ENCODE results near the gene MRPL12. TPM values are rescaled to one million over a fixed set of nuclear protein-coding genes. Genes with fewer than 3 reads are reported as not detected.
"Not testable (repeated sequence)": the region's sequence is repeated elsewhere in the genome, so short reads cannot be mapped to it uniquely, and the experiment has no call there.

The MRPL12 gene
- total RNA-seq, 1 experiment from 2014 or later = 139 TPM

DNA sequence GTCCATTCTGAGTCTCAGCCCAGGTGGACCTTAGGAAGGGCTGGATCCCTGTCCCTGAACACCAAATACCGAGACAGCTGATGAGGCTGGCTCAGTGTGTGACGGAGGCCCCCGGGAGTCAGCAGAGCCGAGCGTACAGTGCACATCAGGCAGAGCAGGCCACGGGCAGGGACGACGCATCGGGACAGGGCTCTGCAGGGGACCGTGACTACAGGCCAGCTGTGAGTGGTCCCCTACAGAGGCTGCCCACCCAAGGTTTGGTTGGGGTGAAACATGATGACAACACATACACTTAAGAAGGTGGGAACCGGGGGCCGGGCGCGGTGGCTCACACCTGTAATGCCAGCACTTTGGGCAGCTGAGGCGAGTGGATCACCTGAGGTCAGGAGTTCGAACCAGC lies 30.2 kb upstream of the MRPL12 start (continued):
- TF ChIP-seq ZNF317 (CRISPR knock-in tag; IDR thresholded peaks at IDR 0.05; ENCODE audit: borderline replicate concordance, low read depth) = no peak
- TF ChIP-seq, protein P1, sequence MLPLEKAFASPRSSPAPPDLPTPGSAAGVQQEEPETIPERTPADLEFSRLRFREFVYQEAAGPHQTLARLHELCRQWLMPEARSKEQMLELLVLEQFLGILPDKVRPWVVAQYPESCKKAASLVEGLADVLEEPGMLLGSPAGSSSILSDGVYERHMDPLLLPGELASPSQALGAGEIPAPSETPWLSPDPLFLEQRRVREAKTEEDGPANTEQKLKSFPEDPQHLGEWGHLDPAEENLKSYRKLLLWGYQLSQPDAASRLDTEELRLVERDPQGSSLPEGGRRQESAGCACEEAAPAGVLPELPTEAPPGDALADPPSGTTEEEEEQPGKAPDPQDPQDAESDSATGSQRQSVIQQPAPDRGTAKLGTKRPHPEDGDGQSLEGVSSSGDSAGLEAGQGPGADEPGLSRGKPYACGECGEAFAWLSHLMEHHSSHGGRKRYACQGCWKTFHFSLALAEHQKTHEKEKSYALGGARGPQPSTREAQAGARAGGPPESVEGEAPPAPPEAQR (CRISPR knock-in tag; IDR thresholded peaks at IDR 0.05) = no peak
- TF ChIP-seq HMGA2 (CRISPR knock-in tag; IDR thresholded peaks at IDR 0.05) = no peak
- TF ChIP-seq CREB1 (CRISPR knock-in tag; IDR thresholded peaks at IDR 0.05) = no peak

DNA sequence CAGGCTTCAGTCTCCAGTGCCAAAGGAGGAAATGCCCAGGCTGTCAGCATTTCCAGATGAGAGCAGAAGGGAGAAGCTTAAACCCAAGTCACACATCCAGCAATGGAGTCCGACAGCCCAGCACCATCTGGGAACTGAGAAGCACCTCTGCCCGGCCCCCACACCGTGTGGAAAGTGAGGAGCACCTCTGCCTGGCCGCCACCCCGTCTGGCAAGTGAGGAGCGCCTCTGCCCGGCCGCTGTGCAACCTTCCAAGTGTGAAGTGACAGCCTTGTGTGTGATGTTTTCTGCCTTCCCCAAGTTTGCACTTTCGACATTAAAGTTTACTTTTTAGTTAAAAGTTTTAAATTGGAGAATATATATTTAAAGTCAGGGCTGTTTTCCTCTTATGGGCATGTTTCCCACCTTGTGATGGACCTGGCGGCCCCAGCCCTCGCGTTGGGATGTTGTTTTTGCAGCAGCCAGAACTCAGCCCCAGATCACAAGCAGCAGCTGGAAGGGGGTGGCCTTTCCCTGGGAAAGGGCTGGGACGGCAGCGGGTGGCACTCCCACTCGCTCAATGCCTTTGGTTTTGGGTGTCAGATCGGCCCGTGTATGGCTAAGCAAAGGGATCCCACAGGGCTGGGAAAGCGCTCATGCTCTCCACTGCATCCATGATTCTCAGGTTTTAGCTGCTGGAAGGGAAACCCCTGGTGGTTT lies 29.5 kb upstream of the MRPL12 start:
- TF ChIP-seq, protein P2, sequence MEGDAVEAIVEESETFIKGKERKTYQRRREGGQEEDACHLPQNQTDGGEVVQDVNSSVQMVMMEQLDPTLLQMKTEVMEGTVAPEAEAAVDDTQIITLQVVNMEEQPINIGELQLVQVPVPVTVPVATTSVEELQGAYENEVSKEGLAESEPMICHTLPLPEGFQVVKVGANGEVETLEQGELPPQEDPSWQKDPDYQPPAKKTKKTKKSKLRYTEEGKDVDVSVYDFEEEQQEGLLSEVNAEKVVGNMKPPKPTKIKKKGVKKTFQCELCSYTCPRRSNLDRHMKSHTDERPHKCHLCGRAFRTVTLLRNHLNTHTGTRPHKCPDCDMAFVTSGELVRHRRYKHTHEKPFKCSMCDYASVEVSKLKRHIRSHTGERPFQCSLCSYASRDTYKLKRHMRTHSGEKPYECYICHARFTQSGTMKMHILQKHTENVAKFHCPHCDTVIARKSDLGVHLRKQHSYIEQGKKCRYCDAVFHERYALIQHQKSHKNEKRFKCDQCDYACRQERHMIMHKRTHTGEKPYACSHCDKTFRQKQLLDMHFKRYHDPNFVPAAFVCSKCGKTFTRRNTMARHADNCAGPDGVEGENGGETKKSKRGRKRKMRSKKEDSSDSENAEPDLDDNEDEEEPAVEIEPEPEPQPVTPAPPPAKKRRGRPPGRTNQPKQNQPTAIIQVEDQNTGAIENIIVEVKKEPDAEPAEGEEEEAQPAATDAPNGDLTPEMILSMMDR (IDR thresholded peaks at IDR 0.05) = no peak
- Mint-ChIP-seq H3K27me3 (ENCODE audit: low read depth) (no peaks in the 10 kb centered on the region), H3K4me3 (no peak overlapping the region), H3K9me3 (no peaks in the 10 kb centered on the region), H3K27ac (no peak overlapping the region), H3K36me3 (peaks cover 44% of the 10 kb centered on the region), H3K4me1 (no peaks in the 10 kb centered on the region)
- POLR2A ChIA-PET = no interaction called here
- CTCF ChIA-PET = no interaction called here
- ATAC-seq = no peak
- no peak for DNase-seq (ENCODE audit: low spot score)

DNA sequence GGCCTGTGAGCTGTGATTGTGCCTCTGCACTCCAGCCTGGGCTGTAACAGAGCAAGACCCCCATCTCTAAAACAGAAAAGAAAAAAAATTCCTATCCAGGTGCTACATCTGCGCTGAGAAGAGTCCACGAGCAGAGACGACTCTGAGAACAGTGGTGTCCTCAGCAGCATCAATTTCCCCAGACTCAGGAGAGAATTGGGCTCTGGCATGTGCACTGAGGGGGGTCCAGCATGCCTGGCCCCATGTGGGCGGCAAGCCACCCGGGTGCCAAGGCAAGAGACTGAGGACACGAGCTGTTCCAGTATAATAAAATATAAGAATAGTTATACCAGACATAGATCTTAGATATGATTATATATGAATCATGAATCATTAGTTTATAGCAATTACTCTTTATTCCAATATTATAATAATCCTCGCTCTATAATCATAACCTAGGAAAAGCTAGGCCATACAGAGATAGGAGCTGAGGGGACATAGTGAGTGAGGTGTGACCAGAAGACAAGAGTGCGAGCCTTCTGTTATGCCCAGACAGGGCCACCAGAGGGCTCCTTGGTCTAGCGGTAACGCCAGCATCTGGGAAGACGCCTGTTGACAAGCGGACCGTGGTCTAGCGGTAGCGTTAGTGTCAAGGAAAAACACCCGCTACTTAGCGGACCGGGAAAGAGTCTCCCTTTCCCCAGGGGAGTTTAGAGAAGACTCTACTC lies 27.5 kb upstream of the MRPL12 start:
- H3K9me3 Mint-ChIP-seq; H3K27ac Mint-ChIP-seq; ATAC-seq; H3K4me3 Mint-ChIP-seq; H3K4me1 Mint-ChIP-seq; POLR2A ChIA-PET; H3K27me3 Mint-ChIP-seq (ENCODE audit: low read depth): not testable (repeated sequence)
- TF ChIP-seq, protein P2 (IDR thresholded peaks at IDR 0.05) = 0 out of 2 replicates have a peak, but pooled peaks have one; percentile 11
- DNase-seq (ENCODE audit: low spot score) = peak; percentile 51
- CTCF ChIA-PET = interaction anchor here (0.6 to 1.9 kb wide), 10 partner anchors 9 to 1306 kb away, joined by 3 to 9 read pairs (median 5); partner anchors contain the start of genes ARL16, CCDC137, HGS and MRPL12
- H3K36me3 Mint-ChIP-seq = peaks cover 33% of the 10 kb centered on the region

DNA sequence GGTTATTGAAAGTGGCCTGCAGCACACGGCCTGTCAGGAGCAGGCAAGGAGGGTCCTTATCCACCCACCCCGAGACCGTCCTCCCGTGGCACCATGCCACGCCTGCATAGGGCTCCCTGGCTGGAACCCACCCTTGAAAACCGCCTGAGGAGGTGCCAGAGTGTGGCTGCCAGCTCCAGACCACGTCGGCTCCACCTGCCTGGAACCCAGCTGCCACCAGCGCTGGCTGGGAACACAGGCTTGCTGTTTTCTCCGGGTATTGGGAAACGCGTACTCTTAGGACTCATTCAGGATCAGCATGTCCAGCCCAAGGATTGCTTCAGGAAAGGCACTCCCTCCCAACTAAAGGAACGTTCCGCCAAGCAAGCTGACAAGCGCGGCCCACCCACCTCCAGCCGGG lies 26.3 kb upstream of the MRPL12 start:
- Mint-ChIP-seq H3K4me3 (no peak overlapping the region), H3K27ac (no peak overlapping the region), H3K9me3 (no peaks in the 10 kb centered on the region), H3K36me3 (peaks cover 28% of the 10 kb centered on the region), H3K4me1 (no peaks in the 10 kb centered on the region), H3K27me3 (ENCODE audit: low read depth) (no peaks in the 10 kb centered on the region)
- POLR2A ChIA-PET = no interaction called here
- CTCF ChIA-PET = interaction anchor here (1.2 to 1.6 kb wide), 3 partner anchors 10 to 26 kb away, joined by 5 to 6 read pairs (median 5); partner anchors contain the start of genes CCDC137, MRPL12 and OXLD1
- ATAC-seq = no peak
- no peak for DNase-seq (ENCODE audit: low spot score)
- TF ChIP-seq CREB1 (CRISPR knock-in tag; IDR thresholded peaks at IDR 0.05) (no peak), TP53 (CRISPR knock-in tag; IDR thresholded peaks at IDR 0.05) (no peak), ZNF416 (CRISPR knock-in tag; IDR thresholded peaks at IDR 0.05) (no peak)

DNA sequence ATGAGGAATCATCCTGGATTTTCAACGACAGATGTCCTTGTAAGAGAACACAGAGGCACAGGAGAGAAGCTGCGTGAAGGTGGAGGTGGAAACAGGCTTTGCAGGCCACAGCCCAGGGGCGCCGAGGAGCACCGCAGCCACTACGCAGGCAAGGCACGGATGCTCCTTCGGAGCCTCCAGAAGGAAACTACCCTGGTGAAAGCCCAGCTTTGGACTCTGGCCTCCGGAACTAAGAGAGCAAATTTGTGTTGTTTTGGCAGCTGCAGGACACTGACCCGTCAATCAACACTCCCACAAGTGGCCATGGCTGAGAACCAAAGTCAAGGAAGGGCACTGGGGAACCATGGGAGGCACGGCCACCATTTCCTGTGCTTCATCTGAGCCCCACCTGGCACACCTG lies 23.0 kb upstream of the MRPL12 start:
- peaks cover 12% of the 10 kb centered on the region for H3K4me1 Mint-ChIP-seq
- no peak overlapping the region; the same call in 1 of the 2 replicates for H3K27ac Mint-ChIP-seq
- DNase-seq (ENCODE audit: low spot score) (no peak), ATAC-seq (no peak)
- no peaks in the 10 kb centered on the region for H3K9me3 Mint-ChIP-seq
- H3K4me3 Mint-ChIP-seq = no peak overlapping the region
- CTCF ChIA-PET = interaction anchor here (0.8 kb wide), 1 partner anchor 22 kb away, joined by 3 read pairs; the partner anchor contains the start of gene MRPL12
- POLR2A ChIA-PET = interaction anchor here (1.4 kb wide), 1 partner anchor 23 kb away, joined by 3 read pairs; the partner anchor contains the start of gene MRPL12
- no peaks in the 10 kb centered on the region; the same call in 1 of the 2 replicates for H3K27me3 Mint-ChIP-seq (ENCODE audit: low read depth)
- peaks cover 5% of the 10 kb centered on the region for H3K36me3 Mint-ChIP-seq
- no peak for TF ChIP-seq IRF2 (CRISPR knock-in tag; IDR thresholded peaks at IDR 0.05; ENCODE audit: borderline replicate concordance, low read depth)
- TF ChIP-seq, protein P3, sequence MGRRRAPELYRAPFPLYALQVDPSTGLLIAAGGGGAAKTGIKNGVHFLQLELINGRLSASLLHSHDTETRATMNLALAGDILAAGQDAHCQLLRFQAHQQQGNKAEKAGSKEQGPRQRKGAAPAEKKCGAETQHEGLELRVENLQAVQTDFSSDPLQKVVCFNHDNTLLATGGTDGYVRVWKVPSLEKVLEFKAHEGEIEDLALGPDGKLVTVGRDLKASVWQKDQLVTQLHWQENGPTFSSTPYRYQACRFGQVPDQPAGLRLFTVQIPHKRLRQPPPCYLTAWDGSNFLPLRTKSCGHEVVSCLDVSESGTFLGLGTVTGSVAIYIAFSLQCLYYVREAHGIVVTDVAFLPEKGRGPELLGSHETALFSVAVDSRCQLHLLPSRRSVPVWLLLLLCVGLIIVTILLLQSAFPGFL (CRISPR knock-in tag; IDR thresholded peaks at IDR 0.05; ENCODE audit: borderline replicate concordance) = no peak
- TF ChIP-seq, protein P4, sequence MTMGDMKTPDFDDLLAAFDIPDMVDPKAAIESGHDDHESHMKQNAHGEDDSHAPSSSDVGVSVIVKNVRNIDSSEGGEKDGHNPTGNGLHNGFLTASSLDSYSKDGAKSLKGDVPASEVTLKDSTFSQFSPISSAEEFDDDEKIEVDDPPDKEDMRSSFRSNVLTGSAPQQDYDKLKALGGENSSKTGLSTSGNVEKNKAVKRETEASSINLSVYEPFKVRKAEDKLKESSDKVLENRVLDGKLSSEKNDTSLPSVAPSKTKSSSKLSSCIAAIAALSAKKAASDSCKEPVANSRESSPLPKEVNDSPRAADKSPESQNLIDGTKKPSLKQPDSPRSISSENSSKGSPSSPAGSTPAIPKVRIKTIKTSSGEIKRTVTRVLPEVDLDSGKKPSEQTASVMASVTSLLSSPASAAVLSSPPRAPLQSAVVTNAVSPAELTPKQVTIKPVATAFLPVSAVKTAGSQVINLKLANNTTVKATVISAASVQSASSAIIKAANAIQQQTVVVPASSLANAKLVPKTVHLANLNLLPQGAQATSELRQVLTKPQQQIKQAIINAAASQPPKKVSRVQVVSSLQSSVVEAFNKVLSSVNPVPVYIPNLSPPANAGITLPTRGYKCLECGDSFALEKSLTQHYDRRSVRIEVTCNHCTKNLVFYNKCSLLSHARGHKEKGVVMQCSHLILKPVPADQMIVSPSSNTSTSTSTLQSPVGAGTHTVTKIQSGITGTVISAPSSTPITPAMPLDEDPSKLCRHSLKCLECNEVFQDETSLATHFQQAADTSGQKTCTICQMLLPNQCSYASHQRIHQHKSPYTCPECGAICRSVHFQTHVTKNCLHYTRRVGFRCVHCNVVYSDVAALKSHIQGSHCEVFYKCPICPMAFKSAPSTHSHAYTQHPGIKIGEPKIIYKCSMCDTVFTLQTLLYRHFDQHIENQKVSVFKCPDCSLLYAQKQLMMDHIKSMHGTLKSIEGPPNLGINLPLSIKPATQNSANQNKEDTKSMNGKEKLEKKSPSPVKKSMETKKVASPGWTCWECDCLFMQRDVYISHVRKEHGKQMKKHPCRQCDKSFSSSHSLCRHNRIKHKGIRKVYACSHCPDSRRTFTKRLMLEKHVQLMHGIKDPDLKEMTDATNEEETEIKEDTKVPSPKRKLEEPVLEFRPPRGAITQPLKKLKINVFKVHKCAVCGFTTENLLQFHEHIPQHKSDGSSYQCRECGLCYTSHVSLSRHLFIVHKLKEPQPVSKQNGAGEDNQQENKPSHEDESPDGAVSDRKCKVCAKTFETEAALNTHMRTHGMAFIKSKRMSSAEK (CRISPR knock-in tag; IDR thresholded peaks at IDR 0.05; ENCODE audit: borderline replicate concordance) = no peak
- TF ChIP-seq ELF4 (CRISPR knock-in tag; IDR thresholded peaks at IDR 0.05; ENCODE audit: low read depth) = no peak
- TF ChIP-seq CREM (CRISPR knock-in tag; IDR thresholded peaks at IDR 0.05) = no peak
- TF ChIP-seq HMGA2 (CRISPR knock-in tag; IDR thresholded peaks at IDR 0.05) = no peak

Measured in WTC11 (cell line).